Prostate gland (tissue), 2 donors: Measurements from ENCODE around the gene ATG4B. TPM values are rescaled to one million over a fixed set of nuclear protein-coding genes. Genes with fewer than 3 reads are reported as not detected.
A peak's percentile ranks its signal among the peaks of the same experiment; 100 is the strongest.

ENCODE experiments used
- DNase-seq: peaks from one replicate; pipeline ENCODE4 v3.0.0-alpha.2; 2019; ENCODE audit warnings: low spot score
- H3K27ac ChIP-seq, 2 donors: fragments of 200-600 bp; sonication (generic); 2 replicates each; pipeline ENCODE4 v1.5.1; 2017 to 2019
- H3K27me3 ChIP-seq: fragments of 200-600 bp; sonication (generic); replicated peaks from 2 replicates; pipeline ENCODE4 v1.5.1; 2019; ENCODE audit not compliant: insufficient read depth
- H3K36me3 ChIP-seq, 2 donors: fragments of 200-600 bp; sonication (generic); 1 replicate in 1 of 2; 2 replicates in 1 of 2; pipeline versions ENCODE4 v1.5.1 to v1.8.1; 2017 to 2019
- H3K4me1 ChIP-seq: fragments of 200-600 bp; sonication (generic); replicated peaks from 2 replicates; pipeline ENCODE4 v1.5.1; 2019
- H3K4me3 ChIP-seq, 2 donors: fragments of 200-600 bp; sonication (generic); 2 replicates each; pipeline ENCODE4 v1.5.1; 2017 to 2019
- H3K9me3 ChIP-seq: fragments of 200-600 bp; sonication (generic); 2 replicates; pipeline ENCODE4 v1.5.1; 2017
- CTCF ChIP-seq, 4 experiments: fragments of 200-600 bp in 2 of 4; fragments of 450-650 bp in 2 of 4; sonication (generic) in 2 of 4; IDR thresholded peaks; 1 replicate in 3 of 4; 2 replicates in 1 of 4; pipeline ENCODE4 v1.5.1; 2016 to 2019; ENCODE audit warnings: antibody characterized with exemption in 4 of 4, mild to moderate bottlenecking in 2 of 4, moderate library complexity in 2 of 4
- POLR2A ChIP-seq: fragments of 450-650 bp; IDR thresholded peaks from one replicate; pipeline ENCODE4 v1.6.1; 2016; ENCODE audit warnings: antibody characterized with exemption, mild to moderate bottlenecking
- POLR2AphosphoS5 ChIP-seq: sonication (generic); formaldehyde crosslinking; IDR thresholded peaks from one replicate; pipeline ENCODE4 v1.6.1; 2017; ENCODE audit warnings: antibody characterized with exemption
- WGBS: methylation state at CpG from one replicate; pipeline ENCODE4 v1.1.5; 2018; 5-methylcytosine and 5-hydroxymethylcytosine counted together
- intact Hi-C: fragments of 100-400 bp; cut with DNase I; formaldehyde crosslinking; loops from one replicate; pipeline ENCODE4 v1.14.2; 2022
- total RNA-seq, 2 donors: library from RNA; depleted of rRNA; stranded (reverse); fragments of >200 nt; gene quantifications; one replicate each; pipeline ENCODE4 v1.1.0, GENCODE V29; 2016

The ATG4B gene
- total RNA-seq, 2 donors from 2014 or later, result 63.9 to 162 TPM

- Histone ChIP-seq H3K4me3 (peak overlapping the region; percentile 92 to 96), H3K27ac (peak overlapping the region; percentile 89 to 90), H3K27me3 (no peaks in the 10 kb centered on the region), H3K36me3 (peaks cover 0 to 4% of the 10 kb centered on the region in 2 donors), H3K4me1 (peaks cover 7% of the 10 kb centered on the region), H3K9me3 (no peaks in the 10 kb centered on the region)
- WGBS, result 44% methylated on average over 11 of the region's 11 CpGs
- intact Hi-C loops, result loop anchor here (5.0 kb wide), 1 partner anchor 179 kb away; no protein-coding TSS in a partner anchor
- no peak for TF ChIP-seq POLR2AphosphoS5
- no peak for TF ChIP-seq CTCF (IDR thresholded peaks at IDR 0.05)
- no peak for TF ChIP-seq POLR2A
- DNase-seq, result no peak
Observed at GRCh38 chr2:241703032-241703604, 65.6 kb downstream of the ATG4B start.

GRCh38 chr2:241706537-241706936 is 69.0 kb downstream of the ATG4B start:
- Histone ChIP-seq H3K9me3 (no peaks in the 10 kb centered on the region), H3K4me1 (peaks cover 7% of the 10 kb centered on the region), H3K27ac (no peak overlapping the region), H3K4me3 (no peak overlapping the region), H3K36me3 (peaks cover 4 to 9% of the 10 kb centered on the region in 2 donors), H3K27me3 (no peaks in the 10 kb centered on the region)
- 98% methylated on average over 6 of the region's 6 CpGs for WGBS
- DNase-seq, result no peak
- intact Hi-C loops, result no loop called here
- TF ChIP-seq POLR2A (no peak), CTCF (IDR thresholded peaks at IDR 0.05) (no peak), POLR2AphosphoS5 (no peak)

GRCh38 chr2:241708879-241709278 is 71.4 kb downstream of the ATG4B start:
- no peaks in the 10 kb centered on the region for H3K9me3 ChIP-seq
- intact Hi-C loops, result no loop called here
- no peak overlapping the region for H3K4me3 ChIP-seq
- H3K36me3 ChIP-seq, result peaks cover 11 to 17% of the 10 kb centered on the region in 2 donors
- H3K4me1 ChIP-seq, result no peaks in the 10 kb centered on the region
- TF ChIP-seq POLR2A (no peak), CTCF (IDR thresholded peaks at IDR 0.05) (no peak), POLR2AphosphoS5 (no peak)
- no peak overlapping the region for H3K27ac ChIP-seq
- no peaks in the 10 kb centered on the region for H3K27me3 ChIP-seq
- WGBS, result 86% methylated on average over 10 of the region's 10 CpGs
- DNase-seq, result no peak

DNA sequence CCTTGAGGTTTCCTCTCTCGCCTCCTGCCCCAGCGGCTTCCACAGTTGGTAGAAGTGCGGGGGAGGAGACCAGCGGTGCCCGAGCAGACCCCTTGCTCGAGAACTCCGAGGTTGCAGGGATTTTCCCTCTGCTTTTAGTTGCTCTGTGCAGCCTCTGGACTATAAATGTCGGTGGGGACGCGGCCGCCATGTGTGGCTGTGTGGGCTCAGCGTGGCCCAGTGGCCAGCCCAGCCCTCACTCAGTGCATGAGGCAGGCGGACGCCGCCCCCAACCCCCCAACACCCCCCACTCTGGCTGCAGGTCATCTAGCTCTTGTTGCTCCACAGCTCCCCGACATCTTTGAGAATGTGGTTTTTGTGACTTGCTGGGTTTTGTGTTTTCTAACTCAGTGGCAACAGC is 81.6 kb downstream of the ATG4B start:
- DNase-seq, result no peak
- WGBS, result 94% methylated on average over 16 of the region's 16 CpGs
- intact Hi-C loops, result no loop called here
- Histone ChIP-seq H3K4me1 (no peaks in the 10 kb centered on the region), H3K9me3 (no peaks in the 10 kb centered on the region), H3K4me3 (no peak overlapping the region), H3K27ac (no peak overlapping the region), H3K36me3 (peaks cover 0 to 17% of the 10 kb centered on the region in 2 donors), H3K27me3 (no peaks in the 10 kb centered on the region)
- no peak for TF ChIP-seq POLR2A
- TF ChIP-seq POLR2AphosphoS5, result no peak
- no peak for TF ChIP-seq CTCF (IDR thresholded peaks at IDR 0.05)

DNA sequence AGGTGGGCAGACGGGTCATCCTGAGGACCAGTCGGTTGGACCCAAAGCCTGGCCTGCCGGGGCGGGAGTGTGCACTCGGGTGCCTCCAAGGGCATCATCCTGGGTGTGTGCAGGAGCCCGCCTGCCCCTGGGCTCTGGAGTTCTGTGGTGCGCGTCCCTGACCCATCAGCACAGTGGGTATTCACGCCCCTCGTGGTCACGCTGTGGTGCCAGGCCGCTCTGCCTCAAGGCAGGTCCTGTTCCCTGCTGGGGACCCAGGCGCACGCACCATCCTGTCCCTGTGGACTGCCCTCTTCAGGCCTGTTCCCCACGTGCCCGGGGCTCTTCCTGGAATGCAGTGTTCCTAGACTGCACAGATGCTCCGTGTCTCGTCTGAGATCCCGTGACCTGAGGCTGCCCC is 82.6 kb downstream of the ATG4B start:
- Histone ChIP-seq H3K27ac (no peak overlapping the region), H3K4me3 (no peak overlapping the region), H3K27me3 (no peaks in the 10 kb centered on the region), H3K9me3 (no peaks in the 10 kb centered on the region), H3K4me1 (no peaks in the 10 kb centered on the region), H3K36me3 (peaks cover 0 to 13% of the 10 kb centered on the region in 2 donors)
- TF ChIP-seq POLR2A (no peak), CTCF (IDR thresholded peaks at IDR 0.05) (no peak), POLR2AphosphoS5 (no peak)
- intact Hi-C loops, result no loop called here
- DNase-seq, result no peak
- 93% methylated on average over 19 of the region's 19 CpGs for WGBS
